K562 (cell line): Measurements from ENCODE around the gene ANAPC2. TPM values are rescaled to one million over a fixed set of nuclear protein-coding genes. Genes with fewer than 3 reads are reported as not detected.

Experiments
- ATF7 ChIP-seq: fragments of 450-650 bp; IDR thresholded peaks from 2 replicates; pipeline ENCODE4 v1.7.1; 2014; ENCODE audit warnings: mild to moderate bottlenecking, moderate library complexity
- BCL6 ChIP-seq: fragments of 250-450 bp; sonication (Bioruptor Pico); IDR thresholded peaks from 2 replicates; pipeline ENCODE4 v1.4.0; 2020
- CREB1 ChIP-seq, 2 experiments: sonication (generic) in 1 of 2; formaldehyde crosslinking in 1 of 2; IDR thresholded peaks; 2 replicates each; pipeline versions ENCODE4 v1.6.1 to v1.8.0; 2012 to 2022; ENCODE audit warnings: inconsistent platforms in 1 of 2, mild to moderate bottlenecking in 1 of 2, missing genetic modification reagents in 1 of 2, moderate library complexity in 1 of 2
- LCOR ChIP-seq: sonication (generic); formaldehyde crosslinking; IDR thresholded peaks from 2 replicates; pipeline ENCODE4 v1.8.0; 2022; ENCODE audit warnings: mild to moderate bottlenecking, missing genetic modification reagents
- MED1 ChIP-seq: sonication (generic); formaldehyde crosslinking; IDR thresholded peaks from 2 replicates; pipeline ENCODE4 v1.8.1; 2023; ENCODE audit warnings: missing genetic modification reagents, borderline replicate concordance
- NBN ChIP-seq: fragments of 450-650 bp; IDR thresholded peaks from 2 replicates; pipeline ENCODE4 v1.6.1; 2016; ENCODE audit warnings: low read depth, mild to moderate bottlenecking
- SP1 ChIP-seq: sonication (generic); formaldehyde crosslinking; IDR thresholded peaks from 2 replicates; pipeline ENCODE4 v1.8.1; 2022; ENCODE audit warnings: mild to moderate bottlenecking, missing genetic modification reagents
- ZBTB1 ChIP-seq: sonication (generic); formaldehyde crosslinking; IDR thresholded peaks from 2 replicates; pipeline ENCODE4 v1.8.1; 2023; ENCODE audit warnings: missing genetic modification reagents, low read depth, mild to moderate bottlenecking, borderline replicate concordance
- ZNF830 ChIP-seq: fragments of 250-450 bp; sonication (Bioruptor Pico); IDR thresholded peaks from 2 replicates; pipeline ENCODE4 v1.5.0; 2021; ENCODE audit warnings: mild to moderate bottlenecking
- polyA plus RNA-seq, 8 experiments: library from polyadenylated mRNA; depleted of rRNA in 4 of 8; stranded (reverse) in 5 of 8; unstranded in 3 of 8; fragments of >200 nt; fragmentation: Nextera tagmentation in 2 of 8; fragmentation: Illumina TruSeq in 1 of 8; extraction: Ambion mirVana in 2 of 8; extraction: Trizol in 1 of 8; gene quantifications; 2 replicates each; pipeline versions ENCODE4 v1.2.1 to v1.2.3, GENCODE V29; 2011 to 2014; ENCODE audit warnings: inconsistent platforms in 1 of 8, missing spikeins in 1 of 8
- total RNA-seq, 7 experiments: library from RNA; depleted of rRNA in 6 of 7; stranded (reverse); fragments of >200 nt in 6 of 7; fragmentation: Illumina TruSeq in 2 of 7; extraction: Trizol in 2 of 7; gene quantifications; 2 replicates each; pipeline versions ENCODE4 v1.2.1 to v1.2.3, GENCODE V29; 2011 to 2021; ENCODE audit warnings: low replicate concordance in 1 of 7
- TF ChIP-seq, protein P1 (sequence below): sonication (generic); formaldehyde crosslinking; IDR thresholded peaks from 2 replicates; pipeline ENCODE4 v1.9.0; 2022; ENCODE audit warnings: mild to moderate bottlenecking, missing genetic modification reagents
- TF ChIP-seq, protein P2 (sequence below): fragments of 450-650 bp; IDR thresholded peaks from 2 replicates; pipeline ENCODE4 v1.6.1; 2016; ENCODE audit warnings: mild to moderate bottlenecking, moderate library complexity

The ANAPC2 gene
- total and polyA plus RNA-seq, 9 of the 15 experiments (the other 6 are each of a cell fraction or from before 2014, with no cell fraction given), result 0.11 to 56.5 (median 17.1) TPM; not detected in 1

DNA sequence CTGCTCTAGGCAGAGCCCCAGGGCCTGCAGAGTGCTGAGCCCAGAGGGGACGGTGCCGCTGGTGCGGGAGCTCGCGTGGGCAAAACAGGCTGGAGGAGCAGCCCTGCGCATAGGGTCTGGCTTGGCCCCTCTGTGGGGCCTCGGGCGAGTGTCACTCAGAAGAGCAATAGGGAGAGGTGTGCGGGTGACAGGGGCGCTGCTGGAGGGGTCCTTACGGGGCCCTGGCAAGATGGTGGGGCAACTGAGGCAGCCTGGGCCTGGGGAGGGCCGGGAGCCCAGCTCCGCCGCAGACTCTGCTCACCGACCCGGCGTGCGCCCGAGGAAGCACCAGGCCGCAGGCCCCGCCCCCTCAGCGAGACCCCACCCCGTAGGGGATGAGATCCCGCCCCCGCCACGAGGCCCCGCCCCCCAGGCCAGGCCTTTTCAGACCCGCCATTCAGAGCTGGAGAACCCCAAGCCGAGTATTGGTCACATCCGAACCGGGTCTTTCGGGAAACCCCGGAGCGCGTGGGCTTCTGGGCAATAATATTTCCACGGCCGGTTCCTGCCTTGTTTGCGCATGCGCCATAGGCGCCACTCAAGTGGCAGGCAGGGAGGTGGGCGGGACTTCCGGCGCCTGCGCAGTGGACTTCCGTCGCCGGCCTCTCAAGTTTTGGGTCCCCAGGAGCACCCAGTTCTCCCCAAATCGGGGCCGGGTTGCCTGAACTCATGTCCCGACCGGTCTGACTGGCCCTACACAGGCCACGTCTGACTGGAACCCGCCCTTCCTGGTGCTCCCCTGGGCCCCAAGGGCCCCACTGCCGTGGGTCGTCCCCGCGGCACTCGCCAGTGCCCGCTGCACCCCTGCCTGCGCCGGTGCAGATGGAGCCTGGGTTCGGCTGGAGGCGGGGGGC lies 35.0 kb upstream of the ANAPC2 start (continued):
- TF ChIP-seq, protein P1, sequence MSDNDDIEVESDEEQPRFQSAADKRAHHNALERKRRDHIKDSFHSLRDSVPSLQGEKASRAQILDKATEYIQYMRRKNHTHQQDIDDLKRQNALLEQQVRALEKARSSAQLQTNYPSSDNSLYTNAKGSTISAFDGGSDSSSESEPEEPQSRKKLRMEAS (CRISPR knock-in tag), result 0 out of 2 replicates have a peak, but pooled peaks have one; percentile 11
- TF ChIP-seq, protein P2, sequence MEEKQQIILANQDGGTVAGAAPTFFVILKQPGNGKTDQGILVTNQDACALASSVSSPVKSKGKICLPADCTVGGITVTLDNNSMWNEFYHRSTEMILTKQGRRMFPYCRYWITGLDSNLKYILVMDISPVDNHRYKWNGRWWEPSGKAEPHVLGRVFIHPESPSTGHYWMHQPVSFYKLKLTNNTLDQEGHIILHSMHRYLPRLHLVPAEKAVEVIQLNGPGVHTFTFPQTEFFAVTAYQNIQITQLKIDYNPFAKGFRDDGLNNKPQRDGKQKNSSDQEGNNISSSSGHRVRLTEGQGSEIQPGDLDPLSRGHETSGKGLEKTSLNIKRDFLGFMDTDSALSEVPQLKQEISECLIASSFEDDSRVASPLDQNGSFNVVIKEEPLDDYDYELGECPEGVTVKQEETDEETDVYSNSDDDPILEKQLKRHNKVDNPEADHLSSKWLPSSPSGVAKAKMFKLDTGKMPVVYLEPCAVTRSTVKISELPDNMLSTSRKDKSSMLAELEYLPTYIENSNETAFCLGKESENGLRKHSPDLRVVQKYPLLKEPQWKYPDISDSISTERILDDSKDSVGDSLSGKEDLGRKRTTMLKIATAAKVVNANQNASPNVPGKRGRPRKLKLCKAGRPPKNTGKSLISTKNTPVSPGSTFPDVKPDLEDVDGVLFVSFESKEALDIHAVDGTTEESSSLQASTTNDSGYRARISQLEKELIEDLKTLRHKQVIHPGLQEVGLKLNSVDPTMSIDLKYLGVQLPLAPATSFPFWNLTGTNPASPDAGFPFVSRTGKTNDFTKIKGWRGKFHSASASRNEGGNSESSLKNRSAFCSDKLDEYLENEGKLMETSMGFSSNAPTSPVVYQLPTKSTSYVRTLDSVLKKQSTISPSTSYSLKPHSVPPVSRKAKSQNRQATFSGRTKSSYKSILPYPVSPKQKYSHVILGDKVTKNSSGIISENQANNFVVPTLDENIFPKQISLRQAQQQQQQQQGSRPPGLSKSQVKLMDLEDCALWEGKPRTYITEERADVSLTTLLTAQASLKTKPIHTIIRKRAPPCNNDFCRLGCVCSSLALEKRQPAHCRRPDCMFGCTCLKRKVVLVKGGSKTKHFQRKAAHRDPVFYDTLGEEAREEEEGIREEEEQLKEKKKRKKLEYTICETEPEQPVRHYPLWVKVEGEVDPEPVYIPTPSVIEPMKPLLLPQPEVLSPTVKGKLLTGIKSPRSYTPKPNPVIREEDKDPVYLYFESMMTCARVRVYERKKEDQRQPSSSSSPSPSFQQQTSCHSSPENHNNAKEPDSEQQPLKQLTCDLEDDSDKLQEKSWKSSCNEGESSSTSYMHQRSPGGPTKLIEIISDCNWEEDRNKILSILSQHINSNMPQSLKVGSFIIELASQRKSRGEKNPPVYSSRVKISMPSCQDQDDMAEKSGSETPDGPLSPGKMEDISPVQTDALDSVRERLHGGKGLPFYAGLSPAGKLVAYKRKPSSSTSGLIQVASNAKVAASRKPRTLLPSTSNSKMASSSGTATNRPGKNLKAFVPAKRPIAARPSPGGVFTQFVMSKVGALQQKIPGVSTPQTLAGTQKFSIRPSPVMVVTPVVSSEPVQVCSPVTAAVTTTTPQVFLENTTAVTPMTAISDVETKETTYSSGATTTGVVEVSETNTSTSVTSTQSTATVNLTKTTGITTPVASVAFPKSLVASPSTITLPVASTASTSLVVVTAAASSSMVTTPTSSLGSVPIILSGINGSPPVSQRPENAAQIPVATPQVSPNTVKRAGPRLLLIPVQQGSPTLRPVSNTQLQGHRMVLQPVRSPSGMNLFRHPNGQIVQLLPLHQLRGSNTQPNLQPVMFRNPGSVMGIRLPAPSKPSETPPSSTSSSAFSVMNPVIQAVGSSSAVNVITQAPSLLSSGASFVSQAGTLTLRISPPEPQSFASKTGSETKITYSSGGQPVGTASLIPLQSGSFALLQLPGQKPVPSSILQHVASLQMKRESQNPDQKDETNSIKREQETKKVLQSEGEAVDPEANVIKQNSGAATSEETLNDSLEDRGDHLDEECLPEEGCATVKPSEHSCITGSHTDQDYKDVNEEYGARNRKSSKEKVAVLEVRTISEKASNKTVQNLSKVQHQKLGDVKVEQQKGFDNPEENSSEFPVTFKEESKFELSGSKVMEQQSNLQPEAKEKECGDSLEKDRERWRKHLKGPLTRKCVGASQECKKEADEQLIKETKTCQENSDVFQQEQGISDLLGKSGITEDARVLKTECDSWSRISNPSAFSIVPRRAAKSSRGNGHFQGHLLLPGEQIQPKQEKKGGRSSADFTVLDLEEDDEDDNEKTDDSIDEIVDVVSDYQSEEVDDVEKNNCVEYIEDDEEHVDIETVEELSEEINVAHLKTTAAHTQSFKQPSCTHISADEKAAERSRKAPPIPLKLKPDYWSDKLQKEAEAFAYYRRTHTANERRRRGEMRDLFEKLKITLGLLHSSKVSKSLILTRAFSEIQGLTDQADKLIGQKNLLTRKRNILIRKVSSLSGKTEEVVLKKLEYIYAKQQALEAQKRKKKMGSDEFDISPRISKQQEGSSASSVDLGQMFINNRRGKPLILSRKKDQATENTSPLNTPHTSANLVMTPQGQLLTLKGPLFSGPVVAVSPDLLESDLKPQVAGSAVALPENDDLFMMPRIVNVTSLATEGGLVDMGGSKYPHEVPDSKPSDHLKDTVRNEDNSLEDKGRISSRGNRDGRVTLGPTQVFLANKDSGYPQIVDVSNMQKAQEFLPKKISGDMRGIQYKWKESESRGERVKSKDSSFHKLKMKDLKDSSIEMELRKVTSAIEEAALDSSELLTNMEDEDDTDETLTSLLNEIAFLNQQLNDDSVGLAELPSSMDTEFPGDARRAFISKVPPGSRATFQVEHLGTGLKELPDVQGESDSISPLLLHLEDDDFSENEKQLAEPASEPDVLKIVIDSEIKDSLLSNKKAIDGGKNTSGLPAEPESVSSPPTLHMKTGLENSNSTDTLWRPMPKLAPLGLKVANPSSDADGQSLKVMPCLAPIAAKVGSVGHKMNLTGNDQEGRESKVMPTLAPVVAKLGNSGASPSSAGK, result peak; percentile 28; the same call in 1 of the 2 replicates
- TF ChIP-seq ZNF830, result 0 out of 2 replicates have a peak, but pooled peaks have one; percentile 16
- no peak for TF ChIP-seq BCL6 (CRISPR knock-in tag)
- no peak for TF ChIP-seq NBN
- no peak for TF ChIP-seq MED1
- no peak; the same call in 1 of the 2 replicates for TF ChIP-seq CREB1 (IDR thresholded peaks at IDR 0.05)
- peak; percentile 14; the same call in 1 of the 2 replicates for TF ChIP-seq CREB1 (CRISPR knock-in tag; IDR thresholded peaks at IDR 0.05)
- 0 out of 2 replicates have a peak, but pooled peaks have one; percentile 6 for TF ChIP-seq ZBTB1 (CRISPR knock-in tag)
- TF ChIP-seq ATF7, result peak; percentile 56; the same call in 1 of the 2 replicates
- peak; percentile 65 for TF ChIP-seq SP1
- TF ChIP-seq LCOR (CRISPR knock-in tag), result peak; percentile 47; the same call in 1 of the 2 replicates
